Glutamatergic neuron (in vitro differentiated cells): ENCODE measurements around the gene ZNF213. TPM values are rescaled to one million over a fixed set of nuclear protein-coding genes. Genes with fewer than 3 reads are reported as not detected.
A peak's percentile ranks its signal among the peaks of the same experiment; 100 is the strongest.

Experiments used
- DNase-seq: peaks from one replicate; pipeline ENCODE4 v3.0.0; 2022
- H3K27ac Mint-ChIP-seq: one replicate; pipeline ENCODE4 v1.8.0; 2020; ENCODE audit warnings: mild to moderate bottlenecking, mixed read lengths, inconsistent platforms; ENCODE audit not compliant: unreplicated experiment
- H3K27me3 Mint-ChIP-seq: one replicate; pipeline ENCODE4 v1.8.0; 2020; ENCODE audit warnings: mild to moderate bottlenecking, moderate library complexity, mixed read lengths, inconsistent platforms; ENCODE audit not compliant: unreplicated experiment
- H3K36me3 Mint-ChIP-seq: one replicate; pipeline ENCODE4 v1.8.0; 2020; ENCODE audit warnings: mild to moderate bottlenecking, mixed read lengths, inconsistent platforms; ENCODE audit not compliant: unreplicated experiment
- H3K4me1 Mint-ChIP-seq: one replicate; pipeline ENCODE4 v1.8.0; 2020; ENCODE audit warnings: mild to moderate bottlenecking, low read depth, mixed read lengths, inconsistent platforms; ENCODE audit not compliant: unreplicated experiment
- H3K4me3 Mint-ChIP-seq: one replicate; pipeline ENCODE4 v1.8.0; 2020; ENCODE audit warnings: mild to moderate bottlenecking, mixed read lengths, inconsistent platforms; ENCODE audit not compliant: unreplicated experiment
- H3K9me3 Mint-ChIP-seq: one replicate; pipeline ENCODE4 v1.8.0; 2020; ENCODE audit warnings: mild to moderate bottlenecking, moderate library complexity, mixed read lengths, inconsistent platforms; ENCODE audit not compliant: unreplicated experiment
- total RNA-seq: library from RNA; stranded (reverse); fragmentation: NEBNext Ultra II Directional; extraction: Animal tissue kit (Norgen Biotek cat#: 25700); gene quantifications from one replicate; pipeline ENCODE4 v1.2.1, GENCODE V29; 2021; ENCODE audit not compliant: unreplicated experiment
- TF ChIP-seq, protein P1 (sequence below): fragments of 200-600 bp; sonication (generic); IDR thresholded peaks from one replicate; pipeline ENCODE4 v1.5.0; 2021; ENCODE audit not compliant: partially characterized antibody, unreplicated experiment

Gene ZNF213
- total RNA-seq, 1 donor from 2014 or later: 18.7 TPM

DNA sequence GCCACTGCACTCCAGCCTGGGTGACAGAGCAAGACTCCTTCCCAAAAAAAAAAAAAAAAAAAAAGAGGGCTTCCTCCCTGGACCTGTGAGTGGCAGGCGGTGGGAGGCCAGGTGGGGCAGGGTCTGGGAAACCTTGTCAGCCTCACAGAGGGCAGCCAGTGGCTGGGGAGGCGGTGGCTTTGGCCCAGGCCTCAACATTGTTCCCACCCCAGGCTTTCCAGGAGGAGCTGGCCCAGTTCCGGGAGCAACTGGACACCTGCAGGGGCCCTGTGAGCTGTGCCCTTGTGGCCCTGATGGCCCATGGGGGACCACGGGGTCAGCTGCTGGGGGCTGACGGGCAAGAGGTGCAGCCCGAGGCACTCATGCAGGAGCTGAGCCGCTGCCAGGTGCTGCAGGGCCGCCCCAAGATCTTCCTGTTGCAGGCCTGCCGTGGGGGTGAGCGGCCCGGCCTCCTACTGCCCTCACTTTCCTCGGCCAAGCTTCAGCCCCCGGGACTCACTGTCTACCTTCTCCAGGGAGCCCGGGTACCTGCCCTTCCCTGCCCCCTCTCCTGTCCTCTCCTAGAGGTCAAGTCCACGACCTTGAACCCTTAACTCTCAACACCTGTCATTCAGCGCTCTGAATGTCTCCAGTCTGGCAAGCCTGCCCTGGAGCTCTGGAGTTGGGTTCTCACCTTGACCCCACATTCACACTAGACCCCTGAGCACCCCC, 12.4 kb downstream of the ZNF213 start:
- DNase-seq: no peak

DNA sequence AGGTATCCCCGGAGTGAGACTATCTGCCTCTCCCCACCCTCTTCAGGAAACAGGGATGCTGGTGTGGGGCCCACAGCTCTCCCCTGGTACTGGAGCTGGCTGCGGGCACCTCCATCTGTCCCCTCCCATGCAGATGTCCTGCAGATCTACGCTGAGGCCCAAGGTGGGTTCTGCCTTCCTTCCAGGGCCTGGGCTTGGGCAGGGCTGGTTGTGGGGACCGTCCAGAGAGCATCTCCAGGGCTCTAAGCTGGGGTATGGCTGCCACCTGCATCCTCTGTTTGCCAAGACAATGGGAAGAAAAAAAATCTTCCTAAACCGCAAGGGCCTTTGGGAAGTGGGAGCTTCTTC, 12.9 kb downstream of the ZNF213 start:
- peaks cover 13% of the 10 kb centered on the region for H3K4me1 Mint-ChIP-seq
- peaks cover 26% of the 10 kb centered on the region for H3K9me3 Mint-ChIP-seq
- no peaks in the 10 kb centered on the region for H3K36me3 Mint-ChIP-seq
- DNase-seq: no peak
- no peak overlapping the region for H3K27ac Mint-ChIP-seq
- TF ChIP-seq, protein P1, sequence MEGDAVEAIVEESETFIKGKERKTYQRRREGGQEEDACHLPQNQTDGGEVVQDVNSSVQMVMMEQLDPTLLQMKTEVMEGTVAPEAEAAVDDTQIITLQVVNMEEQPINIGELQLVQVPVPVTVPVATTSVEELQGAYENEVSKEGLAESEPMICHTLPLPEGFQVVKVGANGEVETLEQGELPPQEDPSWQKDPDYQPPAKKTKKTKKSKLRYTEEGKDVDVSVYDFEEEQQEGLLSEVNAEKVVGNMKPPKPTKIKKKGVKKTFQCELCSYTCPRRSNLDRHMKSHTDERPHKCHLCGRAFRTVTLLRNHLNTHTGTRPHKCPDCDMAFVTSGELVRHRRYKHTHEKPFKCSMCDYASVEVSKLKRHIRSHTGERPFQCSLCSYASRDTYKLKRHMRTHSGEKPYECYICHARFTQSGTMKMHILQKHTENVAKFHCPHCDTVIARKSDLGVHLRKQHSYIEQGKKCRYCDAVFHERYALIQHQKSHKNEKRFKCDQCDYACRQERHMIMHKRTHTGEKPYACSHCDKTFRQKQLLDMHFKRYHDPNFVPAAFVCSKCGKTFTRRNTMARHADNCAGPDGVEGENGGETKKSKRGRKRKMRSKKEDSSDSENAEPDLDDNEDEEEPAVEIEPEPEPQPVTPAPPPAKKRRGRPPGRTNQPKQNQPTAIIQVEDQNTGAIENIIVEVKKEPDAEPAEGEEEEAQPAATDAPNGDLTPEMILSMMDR: no peak
- H3K4me3 Mint-ChIP-seq: no peak overlapping the region
- peaks cover 31% of the 10 kb centered on the region for H3K27me3 Mint-ChIP-seq

More for the DNA sequence above, 12.4 kb downstream of the ZNF213 start:
- TF ChIP-seq, protein P1: no peak
- H3K27me3 Mint-ChIP-seq: peaks cover 28% of the 10 kb centered on the region
- peaks cover 3% of the 10 kb centered on the region for H3K36me3 Mint-ChIP-seq
- H3K4me3 Mint-ChIP-seq: no peak overlapping the region
- no peak overlapping the region for H3K27ac Mint-ChIP-seq
- H3K4me1 Mint-ChIP-seq: peaks cover 11% of the 10 kb centered on the region
- H3K9me3 Mint-ChIP-seq: peaks cover 21% of the 10 kb centered on the region

DNA sequence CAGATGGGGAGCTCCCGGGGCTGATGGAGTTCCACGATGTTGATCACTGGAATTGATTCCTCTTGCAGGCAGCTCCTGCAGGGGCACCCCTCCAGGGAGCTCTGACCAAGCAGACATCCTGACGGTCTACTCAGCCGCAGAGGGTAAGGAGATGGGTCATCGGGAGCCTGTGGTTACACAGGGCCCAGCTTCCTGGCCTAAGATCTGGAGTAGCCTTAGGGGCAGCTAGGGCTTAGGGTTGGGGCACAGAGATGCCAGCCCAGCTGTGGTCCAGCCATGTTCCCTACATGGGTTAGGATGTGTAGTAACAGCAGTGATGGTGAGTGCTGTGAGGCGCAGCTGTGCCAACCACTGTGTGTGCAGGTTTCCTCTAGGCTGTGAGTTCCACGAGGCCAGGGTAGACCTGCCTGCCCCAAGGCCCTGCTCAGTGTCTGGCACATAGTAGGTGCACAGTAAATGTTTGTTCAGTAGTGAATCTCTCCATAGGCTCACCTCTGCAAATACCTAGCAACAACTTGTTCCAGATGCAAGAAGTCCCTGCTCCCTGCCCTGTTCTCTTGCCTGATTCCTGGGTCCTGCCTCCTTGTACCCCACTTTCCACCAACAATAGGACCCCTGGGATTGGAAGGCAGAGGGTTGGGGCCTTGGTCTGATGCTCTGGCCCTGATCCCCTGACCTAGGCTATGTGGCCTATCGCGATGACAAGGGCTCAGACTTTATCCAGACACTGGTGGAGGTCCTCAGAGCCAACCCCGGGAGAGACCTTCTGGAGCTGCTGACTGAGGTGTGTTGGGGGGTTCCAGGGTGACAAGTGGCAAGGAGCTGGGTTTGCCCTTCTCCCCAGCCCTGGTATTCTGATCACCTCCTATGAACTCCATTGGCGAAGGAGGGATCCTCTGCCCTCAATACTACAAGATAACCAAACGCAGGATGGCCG, 13.7 kb downstream of the ZNF213 start:
- no peak for DNase-seq
- H3K4me3 Mint-ChIP-seq: peak overlapping the region; percentile 49
- TF ChIP-seq, protein P1: no peak
- H3K27me3 Mint-ChIP-seq: peaks cover 29% of the 10 kb centered on the region
- H3K9me3 Mint-ChIP-seq: peaks cover 26% of the 10 kb centered on the region
- H3K4me1 Mint-ChIP-seq: peaks cover 10% of the 10 kb centered on the region
- no peak overlapping the region for H3K27ac Mint-ChIP-seq
- no peaks in the 10 kb centered on the region for H3K36me3 Mint-ChIP-seq

DNA sequence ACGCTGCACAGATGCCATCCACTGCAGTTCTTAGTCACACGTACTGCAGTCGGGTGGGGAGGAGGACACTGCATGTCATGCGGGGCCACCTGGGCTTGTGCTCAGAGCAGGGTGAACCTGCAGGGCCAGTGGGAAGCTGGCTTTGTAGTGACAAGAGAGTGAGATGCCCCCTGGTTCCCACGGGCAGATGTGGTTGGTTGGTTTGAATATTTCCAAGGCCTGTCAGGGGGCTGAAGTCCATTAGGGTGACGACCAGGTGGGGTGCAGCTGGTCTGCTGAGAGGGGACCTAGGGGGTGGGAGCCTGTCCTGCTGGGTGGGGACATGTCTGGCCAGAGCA, 14.3 kb downstream of the ZNF213 start:
- peaks cover 28% of the 10 kb centered on the region for H3K27me3 Mint-ChIP-seq
- H3K27ac Mint-ChIP-seq: no peak overlapping the region
- DNase-seq: no peak

More for the DNA sequence above, 14.3 kb downstream of the ZNF213 start:
- H3K4me3 Mint-ChIP-seq: peak overlapping the region; percentile 49
- peaks cover 8% of the 10 kb centered on the region for H3K4me1 Mint-ChIP-seq
- H3K36me3 Mint-ChIP-seq: no peaks in the 10 kb centered on the region
- peaks cover 24% of the 10 kb centered on the region for H3K9me3 Mint-ChIP-seq
- TF ChIP-seq, protein P1: no peak
